Measurements from ENCODE around the gene MOSPD2.

The MOSPD2 gene

GRCh38 chrX:14916017-14916674 is 42.9 kb downstream of the MOSPD2 start:
- DNase-seq, result no peak

GRCh38 chrX:14919407-14919806 is 46.2 kb downstream of the MOSPD2 start:
- no peak for DNase-seq

- DNase-seq, result no peak
Measured at GRCh38 chrX:14920196-14920595, 47.0 kb downstream of the MOSPD2 start.

- no peak for DNase-seq
Measured at GRCh38 chrX:14922437-14922836, 49.2 kb downstream of the MOSPD2 start.

GRCh38 chrX:14923761-14924160 is 50.5 kb downstream of the MOSPD2 start:
- DNase-seq, result no peak

GRCh38 chrX:14926471-14926870 is 53.2 kb downstream of the MOSPD2 start:
- no peak for DNase-seq

GRCh38 chrX:14927401-14927800 is 54.2 kb downstream of the MOSPD2 start:
- DNase-seq, result no peak

GRCh38 chrX:14930663-14931062 is 57.4 kb downstream of the MOSPD2 start:
- no peak for DNase-seq

- DNase-seq, result no peak
Measured at GRCh38 chrX:14932136-14932535, 58.9 kb downstream of the MOSPD2 start.

GRCh38 chrX:14934423-14934822 is 61.2 kb downstream of the MOSPD2 start:
- DNase-seq, result no peak

- no peak for DNase-seq
Measured at GRCh38 chrX:14936561-14936960, 63.3 kb downstream of the MOSPD2 start.

GRCh38 chrX:14939644-14940043 is 66.4 kb downstream of the MOSPD2 start:
- DNase-seq, result no peak

- DNase-seq, result no peak
Measured at GRCh38 chrX:14941301-14941700, 68.1 kb downstream of the MOSPD2 start.

GRCh38 chrX:14942341-14942740 is 69.1 kb downstream of the MOSPD2 start:
- no peak for DNase-seq

- no peak for DNase-seq
Measured at GRCh38 chrX:14943962-14944361, 70.7 kb downstream of the MOSPD2 start.

GRCh38 chrX:14946606-14947155 is 73.5 kb downstream of the MOSPD2 start:
- no peak for DNase-seq

GRCh38 chrX:14948691-14949090 is 75.5 kb downstream of the MOSPD2 start:
- no peak for DNase-seq

- no peak for DNase-seq
Measured at GRCh38 chrX:14956813-14957582, 83.8 kb downstream of the MOSPD2 start.

GRCh38 chrX:14963447-14964236 is 90.4 kb downstream of the MOSPD2 start:
- DNase-seq, result no peak

GRCh38 chrX:14964500-14964899 is 91.3 kb downstream of the MOSPD2 start:
- DNase-seq, result no peak

All from COR-L47 (cell line).